ENCODE data around the gene ATAD3C.
A peak's percentile ranks its signal among the peaks of the same experiment; 100 is the strongest.
"Not testable (repeated sequence)": the region's sequence is repeated elsewhere in the genome, so short reads cannot be mapped to it uniquely, and the experiment has no call there.

The ATAD3C gene

DNA sequence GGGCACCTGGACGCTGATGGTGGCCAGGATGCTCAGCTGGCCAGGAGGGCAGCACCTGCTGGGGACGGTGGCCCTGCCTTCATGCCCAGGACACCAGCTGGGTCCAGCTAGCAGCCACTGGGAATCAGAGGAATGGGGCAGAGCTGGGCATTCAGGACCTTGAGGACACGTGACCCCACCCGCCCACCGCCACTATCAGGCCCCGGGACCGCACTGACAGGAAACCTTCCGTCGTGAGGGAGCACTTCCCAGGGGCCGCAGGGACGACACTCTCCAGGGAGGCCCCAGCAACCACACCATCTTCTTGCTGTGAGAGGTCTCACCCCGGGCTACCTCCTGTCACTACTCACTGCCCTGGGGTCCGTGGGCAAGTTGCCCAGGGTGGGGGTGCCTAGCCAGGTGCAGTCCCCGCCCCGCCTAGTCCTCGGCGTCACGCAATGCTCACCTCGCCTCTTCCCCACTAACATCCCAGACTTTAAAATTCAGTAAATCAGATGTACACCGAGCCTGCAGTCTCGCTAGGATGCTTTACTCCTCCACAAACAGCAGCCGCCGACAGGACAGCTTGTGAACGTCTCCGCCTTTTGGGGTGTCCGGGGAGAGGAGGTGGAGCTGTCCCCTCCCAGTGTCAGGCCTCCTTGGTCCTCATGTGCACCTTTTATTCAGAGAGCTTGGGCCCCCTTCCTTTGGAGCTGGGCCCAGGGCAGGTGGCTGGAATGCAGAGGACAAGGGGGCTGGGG lies 9.1 kb upstream of the ATAD3C start:
- DNase-seq, result no peak

GRCh38 chr1:1441002-1441888 lies 8.2 kb upstream of the ATAD3C start:
- DNase-seq, result peak in 16 of 58 donors; percentile 16 to 59 (median 34)

DNA sequence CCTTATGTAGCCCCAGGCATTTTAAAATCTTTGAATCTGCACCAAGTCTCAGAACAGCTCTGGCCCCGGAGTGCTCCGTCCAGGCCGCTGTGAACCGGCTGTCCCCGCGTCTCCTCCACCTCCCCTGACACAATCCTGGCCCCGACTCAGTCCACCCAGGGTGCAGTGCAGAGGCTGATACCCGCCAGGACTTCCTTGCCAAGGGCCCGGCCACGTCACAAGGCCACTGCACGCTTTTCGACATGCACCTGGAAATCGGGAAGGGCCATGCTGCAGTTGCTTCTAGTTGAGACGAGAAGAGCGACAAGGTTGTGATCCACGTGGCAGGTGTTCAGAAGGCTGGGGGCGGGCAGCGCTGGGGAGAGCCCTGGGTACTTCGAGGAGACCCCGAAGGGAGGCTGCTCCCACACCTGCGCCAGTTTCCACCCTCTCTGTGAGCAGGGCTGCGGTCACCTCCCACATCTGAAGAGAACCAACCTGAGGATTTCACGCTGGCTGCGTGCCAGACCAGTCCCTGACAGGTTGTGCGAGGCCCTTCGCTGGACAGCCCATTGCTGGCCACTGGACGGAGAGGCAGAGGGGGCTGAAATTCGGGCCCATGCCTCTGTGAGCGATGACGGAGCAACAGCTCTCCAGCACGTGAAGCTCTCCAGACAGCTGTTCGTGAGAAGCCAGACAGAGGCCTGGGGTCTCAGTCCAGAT lies 7.3 kb upstream of the ATAD3C start:
- no peak for DNase-seq

- not testable (repeated sequence) for DNase-seq
Measured at GRCh38 chr1:1446631-1447030, 2.9 kb upstream of the ATAD3C start.

DNA sequence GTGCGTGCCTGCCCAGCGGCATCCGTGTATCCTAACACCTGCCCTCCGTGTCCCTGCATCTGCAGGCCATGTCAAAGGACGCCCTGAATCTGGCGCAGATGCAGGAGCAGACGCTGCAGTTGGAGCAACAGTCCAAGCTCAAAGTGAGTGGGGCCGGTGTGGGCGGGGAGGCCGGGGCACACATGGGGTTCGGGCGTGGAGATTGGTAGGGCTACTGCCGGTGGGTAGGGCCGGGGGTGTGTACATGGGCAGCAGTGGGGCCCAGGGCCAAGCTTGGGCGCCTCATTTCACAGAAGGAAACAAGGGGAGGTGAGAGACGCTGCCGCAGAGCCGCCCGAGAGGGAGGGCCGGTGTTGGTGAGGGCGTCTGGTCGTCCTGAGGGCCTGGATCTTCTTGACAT lies 1.1 kb downstream of the ATAD3C start:
- DNase-seq, result not testable (repeated sequence)

- no peak for DNase-seq
Measured at GRCh38 chr1:1451696-1452364, 2.3 kb downstream of the ATAD3C start.

DNA sequence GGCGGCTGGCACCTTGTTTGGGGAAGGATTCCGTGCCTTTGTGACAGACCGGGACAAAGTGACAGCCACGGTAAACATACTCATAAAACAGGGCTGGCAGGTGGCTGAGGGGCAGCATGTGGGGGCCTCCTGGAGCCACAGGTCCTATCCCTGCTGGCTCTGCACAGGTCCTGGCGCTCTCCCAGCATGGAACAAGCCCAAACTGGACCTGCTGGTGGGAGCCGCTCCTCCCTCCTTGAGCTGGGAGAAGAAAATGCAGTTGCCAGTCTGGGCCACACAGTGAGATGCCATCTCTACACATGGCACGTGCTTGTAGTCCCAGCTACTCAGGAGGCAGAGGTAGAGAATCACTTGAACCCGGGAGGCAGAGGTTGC lies 2.9 kb downstream of the ATAD3C start:
- DNase-seq, result not testable (repeated sequence)

GRCh38 chr1:1452882-1453281 lies 3.4 kb downstream of the ATAD3C start:
- DNase-seq, result no peak

GRCh38 chr1:1454286-1455056 lies 5.0 kb downstream of the ATAD3C start:
- not testable (repeated sequence) for DNase-seq

DNA sequence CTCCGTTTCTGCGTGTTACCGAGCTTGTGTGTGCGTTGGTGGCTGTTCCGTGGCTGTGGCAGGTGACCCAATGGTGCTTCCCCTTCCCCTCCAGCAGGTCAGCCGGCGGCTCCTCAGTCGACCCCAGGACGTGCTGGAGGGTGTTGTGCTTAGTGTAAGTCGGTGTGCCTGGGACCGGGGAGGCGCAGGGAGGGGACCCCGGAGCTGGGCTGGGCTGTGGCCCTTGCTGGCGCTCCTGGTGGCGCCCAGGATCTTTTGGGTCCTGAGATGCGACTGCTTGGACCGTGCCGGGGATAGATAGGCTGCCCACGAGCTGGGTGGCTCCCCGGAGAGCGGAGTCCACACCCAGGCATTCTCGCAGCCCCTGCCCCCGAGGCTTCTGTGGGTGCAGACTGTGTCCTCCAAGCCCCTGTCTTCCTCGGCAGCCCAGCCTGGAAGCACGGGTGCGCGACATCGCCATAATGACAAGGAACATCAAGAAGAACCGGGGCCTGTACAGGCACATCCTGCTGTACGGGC lies 5.9 kb downstream of the ATAD3C start:
- DNase-seq, result no peak

GRCh38 chr1:1455934-1456333 lies 6.4 kb downstream of the ATAD3C start:
- DNase-seq, result not testable (repeated sequence)

DNA sequence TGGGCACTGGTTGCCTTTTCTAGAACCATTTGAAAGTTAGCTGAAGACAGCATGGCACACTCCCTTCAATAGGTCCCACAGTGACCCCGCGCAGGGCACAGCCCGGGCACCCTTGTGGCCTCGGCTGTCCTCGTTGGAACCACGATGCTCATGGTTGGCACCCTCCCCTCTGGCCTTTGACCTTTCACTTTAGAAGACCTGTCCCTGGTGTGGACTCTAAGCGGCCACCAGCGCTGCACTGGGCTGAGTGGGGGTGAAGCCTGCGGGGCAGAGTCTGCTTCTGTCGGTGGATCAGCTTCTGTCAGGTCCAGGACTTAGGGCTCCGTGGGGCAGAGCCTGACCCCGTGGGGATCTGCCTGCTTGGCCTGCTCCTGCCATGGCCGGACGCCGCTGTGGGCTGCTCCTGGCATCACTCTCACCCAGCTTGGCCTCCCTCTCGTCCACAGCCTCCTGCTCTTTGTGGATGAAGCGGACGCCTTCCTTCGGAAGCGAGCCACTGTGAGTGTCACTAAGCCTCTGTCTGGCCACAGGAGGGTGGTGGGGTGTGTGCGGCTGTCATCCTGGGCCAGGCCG lies 7.3 kb downstream of the ATAD3C start:
- DNase-seq, result not testable (repeated sequence)

GRCh38 chr1:1459156-1459555 lies 9.7 kb downstream of the ATAD3C start:
- DNase-seq, result not testable (repeated sequence)

DNA sequence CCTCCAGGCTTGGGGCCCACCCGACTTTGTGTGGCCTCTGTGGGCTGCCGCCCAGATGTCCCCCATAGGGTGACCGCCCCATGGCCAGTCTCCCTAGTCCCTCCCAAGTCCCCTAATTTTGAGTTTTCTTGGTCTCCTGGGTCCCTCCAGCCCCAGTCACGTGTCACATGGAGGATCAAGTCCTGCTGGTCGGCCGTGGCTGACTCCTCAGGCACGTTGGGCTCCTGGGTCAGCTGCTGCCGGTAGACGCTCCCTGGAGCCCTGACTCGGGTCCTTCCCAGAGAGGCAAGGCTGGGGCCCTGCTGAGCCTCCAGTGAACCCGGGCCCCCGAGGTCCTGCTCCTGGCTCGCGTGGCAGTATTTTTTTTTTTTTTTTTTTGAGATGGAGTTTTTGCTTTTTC lies 10.2 kb downstream of the ATAD3C start:
- DNase-seq, result not testable (repeated sequence)

DNA sequence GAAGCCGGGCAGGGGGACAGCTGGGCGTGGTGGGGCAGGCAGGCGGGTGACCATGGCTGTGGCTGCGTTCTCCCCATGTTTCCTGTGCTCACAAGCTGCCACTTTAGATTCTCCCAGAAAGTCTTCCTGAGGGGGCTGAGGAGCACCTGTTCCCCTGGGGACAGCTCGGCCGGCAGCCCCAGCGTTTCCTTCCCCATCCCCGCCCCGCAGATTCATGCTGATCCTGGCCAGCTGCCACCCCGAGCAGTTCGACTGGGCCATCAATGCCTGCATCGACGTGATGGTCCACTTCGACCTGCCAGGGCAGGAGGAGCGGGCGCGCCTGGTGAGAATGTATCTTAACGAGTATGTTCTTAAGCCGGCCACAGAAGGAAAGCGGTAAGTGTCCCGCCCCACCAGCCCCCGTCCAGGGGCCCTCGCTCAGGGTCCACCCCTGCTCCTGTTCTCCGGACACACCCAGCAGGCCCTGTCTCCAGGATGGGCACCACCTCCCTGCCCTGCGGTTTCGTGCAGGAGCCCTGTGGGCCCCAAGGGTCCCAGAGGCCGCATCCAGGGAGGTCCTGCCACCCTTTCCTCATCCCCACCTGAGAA lies 11.1 kb downstream of the ATAD3C start:
- DNase-seq, result no peak

GRCh38 chr1:1461721-1462317 lies 12.3 kb downstream of the ATAD3C start:
- no peak for DNase-seq

GRCh38 chr1:1462318-1462966 lies 13.0 kb downstream of the ATAD3C start:
- no peak for DNase-seq

DNA sequence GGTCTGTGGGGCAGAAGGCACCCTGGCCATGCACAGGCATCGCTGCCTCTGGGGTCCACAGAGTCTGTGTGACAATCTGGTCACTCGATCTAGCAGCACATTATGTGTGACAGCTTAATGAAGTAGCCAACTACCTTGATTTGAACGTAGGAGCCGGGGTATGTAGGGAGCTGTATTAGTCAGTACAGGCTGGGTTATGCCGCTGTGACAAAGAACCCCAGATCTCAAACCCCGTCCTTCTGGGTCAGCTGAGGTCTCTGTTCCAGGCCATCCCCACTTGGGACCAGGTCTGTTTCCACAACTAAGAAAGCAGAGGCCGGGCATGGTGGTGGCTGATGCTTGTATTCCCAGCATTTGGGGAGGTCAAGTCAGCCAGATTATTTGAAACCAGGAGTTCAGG lies 13.8 kb downstream of the ATAD3C start:
- no peak for DNase-seq

Data from anterior cingulate cortex (tissue), 58 donors.